HFF-Myc (cell line): Measurements from ENCODE around the gene SLMAP.

Experiments used
- DNase-seq: peaks from one replicate; pipeline ENCODE4 v3.0.0-alpha.2; 2011; ENCODE audit warnings: low read depth; ENCODE audit errors: extremely low read depth
- H3K4me3 ChIP-seq: replicated peaks from 2 replicates; pipeline ENCODE4 v1.5.1; 2011; ENCODE audit warnings: low read depth, mild to moderate bottlenecking, control low read depth, low read length
- CTCF ChIP-seq: IDR thresholded peaks from 2 replicates; pipeline ENCODE4 v1.5.1; 2012; ENCODE audit warnings: mild to moderate bottlenecking, low read depth, low read length, control low read depth; ENCODE audit errors: missing control alignments

The SLMAP gene

GRCh38 chr3:57755741-57756527 is at the start of gene SLMAP:
TSS of gene SLMAP (plus strand) at chr3:57756309. CDS start at chr3:57757652, 1,343 bp downstream.
- peak within 1 kb of the TSS; percentile 85 for H3K4me3 ChIP-seq
- DNase-seq = peak; percentile 90
- TF ChIP-seq CTCF = no peak

- TF ChIP-seq CTCF = no peak
- no peak overlapping the region for H3K4me3 ChIP-seq
- peak; percentile 32 for DNase-seq
Measured at GRCh38 chr3:57706462-57706861, 49.6 kb upstream of the SLMAP start.

GRCh38 chr3:57709031-57709430 is 47.1 kb upstream of the SLMAP start:
- TF ChIP-seq CTCF = no peak
- no peak overlapping the region for H3K4me3 ChIP-seq
- DNase-seq = no peak

GRCh38 chr3:57709559-57709958 is 46.5 kb upstream of the SLMAP start:
- DNase-seq = no peak
- H3K4me3 ChIP-seq = no peak overlapping the region
- TF ChIP-seq CTCF = no peak

GRCh38 chr3:57715686-57716085 is 40.4 kb upstream of the SLMAP start:
- no peak overlapping the region for H3K4me3 ChIP-seq
- no peak for TF ChIP-seq CTCF
- no peak for DNase-seq

GRCh38 chr3:57717205-57717868 is 38.8 kb upstream of the SLMAP start:
- no peak overlapping the region for H3K4me3 ChIP-seq
- no peak for DNase-seq
- TF ChIP-seq CTCF = no peak
